ENCODE results near the gene CEP76. TPM values are rescaled to one million over a fixed set of nuclear protein-coding genes. Genes with fewer than 3 reads are reported as not detected.

CEP76 gene
- total and polyA plus RNA-seq, 11 donors = 1.3 to 7.9 (median 4.3) TPM

GRCh38 chr18:12692206-12692605 is 10.3 kb downstream of the CEP76 start:
- H3K27ac ChIP-seq = no peak overlapping the region
- no peaks in the 10 kb centered on the region for H3K27me3 ChIP-seq
- WGBS, 4 donors = 88 to 95% (median 93%) methylated on average over 9 of the region's 9 CpGs
- H3K4me3 ChIP-seq = no peak overlapping the region
- DNase-seq = no peak
- H3K4me1 ChIP-seq = no peaks in the 10 kb centered on the region
- peaks cover 0 to 66% (median 22%) of the 10 kb centered on the region in 9 donors for H3K36me3 ChIP-seq
- no peak for ATAC-seq
- H3K9me3 ChIP-seq = no peaks in the 10 kb centered on the region
- TF ChIP-seq POLR2A (IDR thresholded peaks at IDR 0.05) (no peak), CTCF (IDR thresholded peaks at IDR 0.05) (no peak)
- intact Hi-C loops (cut with DNase I) = no loop called here

- Histone ChIP-seq H3K4me3 (no peak overlapping the region), H3K9me3 (no peaks in the 10 kb centered on the region), H3K27ac (no peak overlapping the region), H3K27me3 (no peaks in the 10 kb centered on the region), H3K36me3 (peaks cover 0 to 65% (median 35%) of the 10 kb centered on the region in 9 donors), H3K4me1 (no peaks in the 10 kb centered on the region)
- 67 to 79% (median 73%) methylated on average over 4 of the region's 4 CpGs for WGBS, 4 donors
- DNase-seq (no peak), ATAC-seq (no peak)
- TF ChIP-seq CTCF (IDR thresholded peaks at IDR 0.05) (no peak), POLR2A (IDR thresholded peaks at IDR 0.05) (no peak)
- intact Hi-C loops (cut with DNase I) = loop anchor here in 1 of 10 donors (10.0 kb wide), 1 partner anchor 65 kb away; no protein-coding TSS in a partner anchor
Observed at GRCh38 chr18:12689256-12689850, 13.2 kb downstream of the CEP76 start.

- WGBS, 4 donors = 75 to 79% (median 78%) methylated on average over 3 of the region's 3 CpGs
- H3K36me3 ChIP-seq = peaks cover 0 to 63% (median 27%) of the 10 kb centered on the region in 9 donors
Observed at GRCh38 chr18:12686100-12686499, 16.4 kb downstream of the CEP76 start.

More at GRCh38 chr18:12686100-12686499, 16.4 kb downstream of the CEP76 start:
- H3K27me3 ChIP-seq = no peaks in the 10 kb centered on the region
- no peak overlapping the region for H3K4me3 ChIP-seq
- DNase-seq (no peak), ATAC-seq (no peak)
- H3K9me3 ChIP-seq = no peaks in the 10 kb centered on the region
- TF ChIP-seq CTCF (IDR thresholded peaks at IDR 0.05) (no peak), POLR2A (IDR thresholded peaks at IDR 0.05) (no peak)
- no peak overlapping the region for H3K27ac ChIP-seq
- intact Hi-C loops (cut with DNase I) = loop anchor here in 1 of 10 donors (10.0 kb wide), 1 partner anchor 61 kb away; no protein-coding TSS in a partner anchor
- no peaks in the 10 kb centered on the region for H3K4me1 ChIP-seq
